Body of pancreas (tissue), 4 donors: ENCODE results near the gene GRAP2.

Experiments used
- CTCF ChIP-seq, 7 experiments: fragments of 450-650 bp in 4 of 7; fragments of 200-600 bp in 3 of 7; sonication (generic) in 3 of 7; IDR thresholded peaks; one replicate each; pipeline ENCODE4 v1.5.1; 2016 to 2019; ENCODE audit warnings: antibody characterized with exemption in 7 of 7
- POLR2A ChIP-seq, 3 donors: fragments of 450-650 bp; IDR thresholded peaks; one replicate each; pipeline ENCODE4 v1.6.1; 2016; ENCODE audit warnings: antibody characterized with exemption in 3 of 3, mild to moderate bottlenecking in 2 of 3

- TF ChIP-seq CTCF (IDR thresholded peaks at IDR 0.05) (no peak), POLR2A (IDR thresholded peaks at IDR 0.05) (no peak)
These were observed 57.3 kb downstream of the GRAP2 start for GRCh38 chr22:39958009-39958711.
